GM19099 (cell line): ENCODE data around the gene TSPYL1.

Experiments used
- POLR2A ChIP-seq: IDR thresholded peaks from 3 replicates; pipeline ENCODE4 v1.6.1; 2011; ENCODE audit warnings: low read depth; ENCODE audit not compliant: insufficient read length; ENCODE audit errors: extremely low read depth

Gene TSPYL1

DNA sequence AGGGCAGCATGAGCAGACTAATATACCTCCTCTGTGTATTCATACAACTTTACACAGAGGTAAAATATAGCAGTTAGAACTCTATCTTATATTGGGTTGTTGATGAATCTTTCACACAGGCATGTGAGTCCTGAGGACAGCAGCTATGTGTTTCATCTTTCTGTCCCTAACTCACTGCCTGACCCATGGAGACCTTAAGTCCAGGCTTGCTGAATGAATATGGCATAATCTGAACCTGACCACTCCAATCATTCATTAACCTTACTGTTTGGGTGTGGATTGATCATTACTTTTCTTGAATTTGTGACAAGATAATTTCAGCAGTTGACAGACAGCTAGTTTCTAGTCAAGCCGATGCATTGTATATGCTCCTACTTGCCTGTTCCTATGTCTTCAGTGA, 27.3 kb upstream of the TSPYL1 start:
- no peak for TF ChIP-seq POLR2A

DNA sequence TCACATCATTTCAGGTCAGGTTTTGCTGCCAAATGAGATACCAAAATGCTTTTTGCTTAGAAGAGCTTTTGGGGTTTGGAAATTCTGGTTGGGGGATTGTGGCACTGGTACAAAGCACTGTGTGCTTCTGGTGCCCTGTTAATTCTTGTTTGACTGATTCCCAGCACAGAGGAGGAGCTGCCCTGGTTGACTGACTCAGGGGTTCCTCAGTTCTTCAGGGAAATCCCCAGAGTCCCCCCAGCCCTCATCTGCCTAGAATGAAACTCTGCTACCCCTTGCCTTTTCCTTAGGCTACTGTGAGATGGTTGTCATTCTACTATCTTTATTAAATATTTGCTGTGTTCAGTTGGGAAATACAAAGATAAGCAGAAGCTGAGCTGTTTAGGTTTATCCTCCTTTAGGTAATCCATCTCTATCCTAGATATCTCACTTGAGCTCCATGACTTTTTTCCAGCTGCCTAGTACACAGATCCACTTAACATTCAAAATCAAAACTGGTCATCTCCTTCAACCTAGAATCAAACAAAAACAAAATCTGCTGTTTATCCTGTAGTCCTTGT, 24.9 kb upstream of the TSPYL1 start:
- no peak for TF ChIP-seq POLR2A

DNA sequence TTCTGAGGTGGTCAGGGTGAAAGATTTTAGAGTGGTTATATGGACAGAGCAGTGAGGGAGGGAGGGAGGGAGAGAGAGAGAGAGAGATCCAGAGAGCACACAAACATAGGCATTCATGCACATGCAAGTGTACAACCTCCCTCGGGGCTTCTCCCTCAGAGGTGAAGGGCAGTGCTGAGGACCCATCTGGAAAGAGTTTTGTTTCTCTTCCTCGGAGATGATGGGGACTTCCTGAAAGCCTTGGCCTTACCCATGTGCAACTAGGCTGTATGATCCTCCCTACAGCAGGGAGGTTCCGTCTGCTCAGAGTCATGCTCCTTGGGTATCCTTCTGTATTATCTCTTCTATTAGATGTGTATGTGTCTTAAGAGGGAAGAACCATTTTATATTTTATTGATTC, 21.4 kb upstream of the TSPYL1 start:
- TF ChIP-seq POLR2A = no peak

DNA sequence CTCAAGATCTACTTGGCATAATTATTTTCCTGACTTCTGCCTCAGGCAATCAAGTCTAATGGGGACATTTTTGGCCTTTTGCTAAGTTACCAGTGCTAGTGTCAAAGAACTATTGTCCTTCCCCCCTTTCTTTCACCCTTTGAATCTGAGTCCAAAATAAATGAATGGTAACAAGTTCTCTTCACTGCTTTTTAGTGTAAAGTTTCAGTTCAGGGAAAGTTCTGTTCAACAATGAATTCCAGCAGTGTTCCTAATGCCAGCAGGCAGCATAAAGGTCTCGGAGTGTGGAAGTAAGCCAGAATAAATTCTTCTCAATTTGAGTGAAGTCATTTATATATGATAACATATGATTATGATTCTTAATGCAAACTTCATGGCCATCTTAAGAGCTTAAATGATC, 20.8 kb upstream of the TSPYL1 start:
- no peak for TF ChIP-seq POLR2A

DNA sequence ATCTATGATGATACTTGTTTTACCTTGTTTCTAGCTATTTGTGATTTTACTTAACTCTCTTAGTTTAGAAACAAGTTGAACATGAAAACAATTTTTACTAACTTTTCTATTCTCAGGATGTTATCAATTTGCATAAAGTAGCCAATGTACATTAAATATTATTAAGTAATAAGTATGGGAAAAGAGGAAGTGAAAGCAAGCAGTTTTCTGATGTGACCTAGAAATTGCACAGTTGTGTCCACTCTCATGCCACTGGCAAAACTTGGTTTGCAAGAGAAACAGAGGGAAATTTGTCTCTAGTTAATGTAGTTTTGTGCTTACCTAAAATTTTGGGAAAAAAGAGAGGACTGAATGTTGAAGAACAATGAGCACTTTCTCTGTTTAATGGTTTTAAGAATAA, 19.2 kb upstream of the TSPYL1 start:
- TF ChIP-seq POLR2A = no peak

DNA sequence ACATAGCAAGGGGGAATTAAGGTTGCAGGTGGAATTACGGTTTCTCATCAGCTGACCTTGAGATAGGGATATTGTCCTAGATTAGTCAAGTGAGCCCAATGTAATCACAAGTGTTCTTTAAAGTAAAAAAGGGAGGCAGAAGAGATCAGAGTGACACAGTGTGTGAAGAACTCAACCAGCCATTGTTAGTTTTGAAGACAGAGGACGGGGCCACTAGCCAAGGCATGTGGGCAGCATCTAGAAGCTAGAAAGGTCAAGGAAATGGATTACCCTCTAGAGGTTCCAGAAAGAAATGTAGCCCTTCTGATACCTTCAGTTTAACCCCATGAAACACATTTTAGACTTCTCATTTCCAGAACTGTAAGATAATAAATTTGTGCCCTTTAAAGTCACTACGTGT, 18.5 kb upstream of the TSPYL1 start:
- no peak for TF ChIP-seq POLR2A

DNA sequence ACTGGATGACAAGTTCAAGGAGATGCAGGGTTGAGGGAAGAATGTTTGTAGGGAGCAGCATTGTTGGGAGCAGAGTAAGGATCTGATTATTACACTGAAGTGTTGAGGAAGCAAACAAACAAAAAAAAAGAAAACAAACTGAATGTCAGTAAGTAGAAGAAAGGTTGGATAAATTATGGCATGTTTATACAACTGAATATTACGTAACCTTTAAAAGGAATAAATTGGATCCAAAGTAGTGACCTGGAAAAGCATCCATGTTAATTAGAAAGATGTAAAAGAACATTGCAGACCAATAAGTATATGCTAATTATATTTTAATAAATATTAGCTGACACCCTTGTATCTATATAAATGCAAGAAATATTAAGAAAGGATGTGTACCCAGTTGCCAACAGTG, 12.8 kb upstream of the TSPYL1 start:
- TF ChIP-seq POLR2A = no peak

DNA sequence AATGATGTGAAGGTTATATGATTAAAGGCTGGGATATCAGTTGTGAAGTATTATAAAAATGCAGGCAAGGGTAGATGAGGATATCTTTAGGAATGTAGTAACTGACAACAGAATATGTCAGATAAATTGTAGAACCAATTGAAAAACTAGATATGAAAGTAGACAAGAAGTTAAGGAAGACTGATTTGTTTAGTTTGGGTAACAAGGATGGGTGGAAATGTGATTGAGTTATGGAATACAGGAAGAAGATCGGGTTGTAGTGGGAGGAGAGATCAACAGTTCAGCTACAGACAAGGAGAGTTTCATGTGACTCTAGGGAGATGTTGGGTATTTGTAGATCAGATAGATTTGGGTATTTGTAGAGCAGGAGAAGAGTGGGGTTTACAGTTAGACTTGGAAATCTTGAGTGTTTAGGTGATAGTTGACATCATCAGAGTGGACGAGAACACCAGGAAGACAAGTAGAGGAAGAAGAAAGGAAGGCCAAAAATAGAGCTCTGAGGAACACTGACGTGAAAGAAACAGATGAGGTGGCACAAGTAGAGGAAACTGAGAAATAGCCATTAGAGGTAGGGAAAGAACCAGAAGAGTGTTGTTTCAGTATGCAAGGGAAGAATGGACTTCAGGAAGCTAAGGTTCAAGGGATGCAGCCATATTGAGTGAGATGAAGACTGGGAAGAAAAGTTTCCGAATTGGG, 12.1 kb upstream of the TSPYL1 start:
- TF ChIP-seq POLR2A = no peak

DNA sequence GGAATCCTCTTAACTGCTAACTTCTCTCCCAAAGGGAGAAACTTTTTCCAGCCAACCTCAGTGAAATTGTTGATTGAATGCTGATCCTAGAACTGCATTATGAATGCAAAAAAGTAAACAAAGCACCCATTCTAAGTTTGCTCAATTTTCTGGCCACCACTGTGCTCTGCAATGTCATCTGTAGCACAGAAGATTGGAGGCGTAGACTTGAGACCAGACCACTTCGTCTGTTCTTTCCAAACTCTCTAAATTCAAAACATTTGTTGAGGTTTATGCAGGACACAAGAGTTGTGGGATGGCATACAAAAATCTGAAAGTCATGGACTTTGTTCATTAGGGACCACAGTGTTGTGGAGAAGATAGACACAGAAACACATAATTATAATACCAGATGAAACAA, 11.1 kb upstream of the TSPYL1 start:
- no peak for TF ChIP-seq POLR2A

DNA sequence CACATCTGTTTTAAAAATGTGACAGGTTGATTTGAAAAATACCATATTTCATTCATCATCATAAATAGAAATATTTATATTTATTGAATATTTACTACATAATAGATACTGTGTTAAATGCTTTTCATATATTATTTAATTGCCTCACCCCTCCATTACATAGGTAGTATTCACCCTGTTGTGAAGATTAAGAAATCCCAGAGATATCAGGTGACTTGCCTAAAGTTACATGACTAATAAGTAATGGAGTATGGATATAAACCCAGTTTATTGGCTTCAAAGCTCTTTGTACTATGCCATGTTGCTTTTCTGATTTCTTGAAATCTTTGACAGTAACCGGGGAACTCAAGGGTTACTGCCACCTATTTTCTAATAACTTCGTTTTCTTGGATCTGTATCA, 10.1 kb upstream of the TSPYL1 start:
- TF ChIP-seq POLR2A = no peak

DNA sequence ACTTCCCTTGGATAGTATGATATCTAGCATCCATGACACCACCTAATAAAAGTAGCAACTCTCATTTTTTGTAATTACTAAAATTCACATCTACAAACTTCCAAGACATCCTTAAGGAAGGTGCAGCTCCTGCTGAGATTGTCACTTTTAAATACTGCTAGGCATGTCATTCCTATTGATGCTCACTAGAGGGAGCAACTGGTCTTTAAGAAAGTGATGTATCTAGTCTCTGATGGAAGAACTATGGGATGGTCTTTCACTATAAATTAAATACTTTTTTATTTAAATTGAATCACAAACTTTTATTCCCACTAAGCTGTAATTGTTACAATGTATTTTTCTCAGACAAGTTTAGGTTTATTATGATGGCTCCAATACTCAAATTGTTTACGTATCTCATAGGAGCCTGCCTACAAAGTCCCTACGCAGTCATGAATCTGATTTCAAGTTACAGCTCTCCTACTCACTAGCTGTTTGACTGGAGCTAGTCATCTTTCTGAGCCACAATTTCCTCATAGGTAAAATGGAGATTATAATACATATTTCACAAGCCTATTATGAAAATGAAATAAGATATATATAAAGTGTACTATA, 8.1 kb upstream of the TSPYL1 start:
- no peak for TF ChIP-seq POLR2A

DNA sequence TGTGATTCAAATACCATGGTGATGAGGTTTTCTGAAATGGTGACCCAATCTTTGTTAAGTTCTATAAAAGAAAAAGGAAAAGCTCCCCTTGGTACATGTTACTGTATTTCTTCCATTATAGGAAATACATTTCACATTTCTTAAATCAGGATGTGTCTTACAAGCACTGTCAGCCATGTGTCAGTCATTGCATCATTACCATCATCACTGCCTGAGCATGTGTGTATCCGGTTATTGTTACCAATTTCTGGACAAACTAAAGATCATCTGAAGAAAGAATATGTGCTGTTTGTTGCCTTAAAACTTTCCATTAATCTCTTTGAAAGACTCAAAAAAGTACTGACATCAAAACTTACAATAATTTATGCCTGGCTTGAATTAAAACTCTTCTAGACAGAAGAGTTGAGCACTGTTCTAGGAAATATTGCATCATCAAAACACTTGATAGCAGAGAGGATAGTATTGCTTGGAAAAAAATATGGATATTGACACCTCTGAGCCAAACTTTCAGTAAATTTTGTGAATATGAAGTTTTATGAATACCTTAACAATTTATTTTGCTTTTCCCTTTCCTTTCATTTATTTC, 7.1 kb upstream of the TSPYL1 start:
- TF ChIP-seq POLR2A = no peak

DNA sequence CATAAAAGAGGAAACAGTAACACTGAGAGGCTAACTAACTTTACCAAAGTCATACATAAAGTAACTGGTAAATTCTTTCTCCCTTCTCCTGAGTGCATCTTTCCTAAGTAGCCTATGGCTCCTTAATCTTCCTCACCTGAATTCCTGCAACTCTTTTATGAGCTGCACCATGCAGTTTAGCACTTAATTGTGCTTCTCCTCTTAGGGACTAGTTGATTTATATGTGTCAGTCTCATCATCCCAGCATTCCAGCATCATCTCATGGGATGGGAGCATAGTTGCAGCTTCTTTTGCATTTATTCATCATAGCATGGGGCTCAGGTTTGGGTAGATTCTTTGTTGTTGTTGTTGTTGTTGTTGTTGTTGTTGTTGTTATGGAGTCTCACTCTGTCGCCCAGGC, 3.5 kb upstream of the TSPYL1 start:
- no peak for TF ChIP-seq POLR2A

DNA sequence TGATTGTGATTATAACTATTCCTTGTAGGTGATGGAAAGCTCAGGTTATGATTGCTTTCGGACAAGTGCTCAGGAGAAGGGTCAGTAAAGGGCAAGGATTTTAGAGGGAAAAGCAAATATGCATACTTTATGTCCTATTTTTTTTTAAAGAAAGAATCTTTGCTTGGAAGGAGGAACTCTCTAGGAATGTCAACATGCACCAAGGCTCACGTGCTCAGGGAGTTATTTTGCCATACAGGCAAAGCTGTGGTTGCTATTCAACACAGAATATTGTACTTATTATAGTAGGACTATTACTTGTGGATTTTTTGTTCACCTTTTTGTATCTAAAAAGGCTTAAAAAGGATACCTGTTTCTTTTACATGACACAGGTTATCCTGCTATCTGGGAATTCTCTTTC, 3.0 kb upstream of the TSPYL1 start:
- no peak for TF ChIP-seq POLR2A

DNA sequence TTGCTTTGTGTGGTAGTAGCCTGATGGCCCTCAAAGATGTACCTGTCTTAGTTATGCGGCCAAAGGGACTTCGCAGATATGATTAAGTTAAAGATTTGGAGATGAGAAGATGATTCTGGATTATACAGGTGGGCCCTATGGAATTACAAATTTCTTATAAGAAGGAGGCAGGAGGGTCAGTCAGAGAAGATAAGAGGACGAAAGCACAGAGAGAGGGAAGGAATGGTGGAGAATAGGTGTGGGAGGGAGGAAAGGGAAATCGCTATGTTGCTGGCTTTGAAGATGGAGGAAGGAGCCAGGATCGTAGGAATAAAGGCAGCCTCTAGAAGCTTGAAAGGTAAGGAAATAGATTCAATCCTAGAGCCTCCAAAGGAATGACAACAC, 1.2 kb upstream of the TSPYL1 start:
- no peak for TF ChIP-seq POLR2A
